Panc1 (cell line): ENCODE results near the gene ATP11B.

Experiments
- CTCF ChIP-seq: fragments of 450-650 bp; IDR thresholded peaks from 2 replicates; pipeline ENCODE4 v1.5.1; 2017; ENCODE audit warnings: mild to moderate bottlenecking
- POLR2AphosphoS5 ChIP-seq: IDR thresholded peaks from 2 replicates; pipeline ENCODE4 v1.6.1; 2012; ENCODE audit warnings: mild to moderate bottlenecking, low read depth, low read length, moderate library complexity
- REST ChIP-seq, 2 experiments: IDR thresholded peaks; 2 replicates each; pipeline ENCODE4 v1.6.1; 2011 to 2012; ENCODE audit warnings: low read depth in 2 of 2, control low read depth in 1 of 2, low read length in 1 of 2, mild to moderate bottlenecking in 1 of 2, moderate library complexity in 1 of 2; ENCODE audit not compliant: insufficient read depth in 1 of 2
- SIN3A ChIP-seq: IDR thresholded peaks from 2 replicates; pipeline ENCODE4 v1.6.1; 2012; ENCODE audit warnings: low read depth, mild to moderate bottlenecking, low read length, moderate library complexity, borderline replicate concordance; ENCODE audit not compliant: insufficient read depth
- TCF7L2 ChIP-seq: IDR thresholded peaks from 2 replicates; pipeline ENCODE4 v1.6.1; 2011; ENCODE audit warnings: mild to moderate bottlenecking, low read depth, low read length, inconsistent platforms

- TF ChIP-seq CTCF: no peak
- TF ChIP-seq POLR2AphosphoS5: no peak
- no peak for TF ChIP-seq REST (IDR thresholded peaks at IDR 0.05; ENCODE audit: insufficient read depth in 1 of 2, low read depth in 2 of 2, low read length in 1 of 2)
- TF ChIP-seq TCF7L2: no peak
- no peak for TF ChIP-seq SIN3A
Measured at GRCh38 chr3:182848906-182849305, 55.6 kb downstream of the ATP11B start.
